Progenitor cell of endocrine pancreas (in vitro differentiated cells): ENCODE results near the gene ZNF740. TPM values are rescaled to one million over a fixed set of nuclear protein-coding genes. Genes with fewer than 3 reads are reported as not detected.
A peak's percentile ranks its signal among the peaks of the same experiment; 100 is the strongest.

Source experiments
- DNase-seq: peaks from one replicate; pipeline ENCODE4 v3.0.0; 2021; ENCODE audit warnings: low spot score; ENCODE audit not compliant: unreplicated experiment
- H3K27ac Mint-ChIP-seq: 2 replicates; pipeline ENCODE4 v1.8.0; 2021; ENCODE audit warnings: mild to moderate bottlenecking, moderate library complexity, mixed read lengths
- H3K27me3 Mint-ChIP-seq: 2 replicates; pipeline ENCODE4 v1.8.0; 2021; ENCODE audit warnings: mixed read lengths
- H3K36me3 Mint-ChIP-seq: 2 replicates; pipeline ENCODE4 v1.8.0; 2022; ENCODE audit warnings: mixed read lengths; ENCODE audit not compliant: insufficient read depth
- H3K4me1 Mint-ChIP-seq: 2 replicates; pipeline ENCODE4 v1.8.0; 2021; ENCODE audit warnings: low read depth, mixed read lengths
- H3K4me3 Mint-ChIP-seq: 2 replicates; pipeline ENCODE4 v1.8.0; 2021; ENCODE audit warnings: low read depth, mild to moderate bottlenecking, moderate library complexity, mixed read lengths
- H3K9me3 Mint-ChIP-seq: 2 replicates; pipeline ENCODE4 v1.8.0; 2021; ENCODE audit warnings: low read depth, mixed read lengths
- total RNA-seq: library from RNA; stranded (reverse); gene quantifications from 2 replicates; pipeline ENCODE4 v1.2.1, GENCODE V29; 2021
- TF ChIP-seq, protein P1 (sequence below): fragments of 200-600 bp; sonication (generic); IDR thresholded peaks from one replicate; pipeline ENCODE4 v1.5.0; 2021; ENCODE audit warnings: antibody characterized with exemption, mild to moderate bottlenecking; ENCODE audit not compliant: unreplicated experiment

ZNF740 gene
- total RNA-seq, 1 donor from 2014 or later: 75.7 TPM

DNA sequence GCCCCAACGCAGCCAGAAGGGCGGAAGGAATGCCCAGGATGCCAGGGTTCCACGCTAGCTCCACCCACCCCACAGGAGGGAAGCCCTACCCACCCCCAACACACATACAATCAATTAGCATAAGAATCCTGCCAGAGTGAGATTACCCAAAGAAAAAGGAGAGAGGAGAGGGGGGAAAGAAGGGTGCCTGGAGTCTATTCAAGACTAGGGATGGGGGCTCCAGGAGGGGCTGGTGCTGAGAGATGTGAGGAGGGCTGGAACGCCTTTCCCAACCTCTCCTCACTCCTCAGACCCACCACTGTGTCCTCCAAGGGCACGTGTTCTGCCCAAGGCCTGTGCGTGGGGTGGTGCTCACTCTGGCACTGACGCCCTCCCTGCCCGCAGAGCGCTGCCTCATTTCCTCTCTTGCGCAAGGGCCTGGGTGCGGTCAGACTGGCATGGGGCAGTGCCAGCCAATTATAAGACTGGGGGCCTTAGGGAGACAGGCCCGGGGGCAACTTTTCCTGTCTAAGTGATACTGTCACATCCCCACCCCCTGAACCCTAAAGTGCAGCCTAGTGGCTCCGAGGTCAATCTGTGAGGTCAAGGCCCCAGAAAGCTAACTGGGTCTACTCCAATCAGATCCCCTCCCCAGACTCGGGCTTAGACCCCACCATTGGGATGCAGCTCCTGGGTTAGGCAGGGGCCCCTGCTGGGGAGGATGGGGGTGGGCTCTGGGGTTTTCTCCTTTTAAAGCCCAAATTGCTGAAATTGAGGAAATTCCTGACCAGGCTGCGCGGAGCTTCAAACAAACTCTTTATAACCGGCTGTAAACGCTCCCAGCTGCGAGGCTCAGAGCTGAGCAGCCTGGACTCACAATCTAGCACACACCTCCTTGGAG is 36.8 kb downstream of the ZNF740 start:
- TF ChIP-seq, protein P1, sequence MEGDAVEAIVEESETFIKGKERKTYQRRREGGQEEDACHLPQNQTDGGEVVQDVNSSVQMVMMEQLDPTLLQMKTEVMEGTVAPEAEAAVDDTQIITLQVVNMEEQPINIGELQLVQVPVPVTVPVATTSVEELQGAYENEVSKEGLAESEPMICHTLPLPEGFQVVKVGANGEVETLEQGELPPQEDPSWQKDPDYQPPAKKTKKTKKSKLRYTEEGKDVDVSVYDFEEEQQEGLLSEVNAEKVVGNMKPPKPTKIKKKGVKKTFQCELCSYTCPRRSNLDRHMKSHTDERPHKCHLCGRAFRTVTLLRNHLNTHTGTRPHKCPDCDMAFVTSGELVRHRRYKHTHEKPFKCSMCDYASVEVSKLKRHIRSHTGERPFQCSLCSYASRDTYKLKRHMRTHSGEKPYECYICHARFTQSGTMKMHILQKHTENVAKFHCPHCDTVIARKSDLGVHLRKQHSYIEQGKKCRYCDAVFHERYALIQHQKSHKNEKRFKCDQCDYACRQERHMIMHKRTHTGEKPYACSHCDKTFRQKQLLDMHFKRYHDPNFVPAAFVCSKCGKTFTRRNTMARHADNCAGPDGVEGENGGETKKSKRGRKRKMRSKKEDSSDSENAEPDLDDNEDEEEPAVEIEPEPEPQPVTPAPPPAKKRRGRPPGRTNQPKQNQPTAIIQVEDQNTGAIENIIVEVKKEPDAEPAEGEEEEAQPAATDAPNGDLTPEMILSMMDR: no peak
- peaks cover 29% of the 10 kb centered on the region for H3K4me1 Mint-ChIP-seq
- DNase-seq: no peak
- H3K4me3 Mint-ChIP-seq: no peak overlapping the region
- H3K27ac Mint-ChIP-seq: no peak overlapping the region
- H3K27me3 Mint-ChIP-seq: peaks cover 33% of the 10 kb centered on the region
- no peaks in the 10 kb centered on the region for H3K36me3 Mint-ChIP-seq
- H3K9me3 Mint-ChIP-seq: no peaks in the 10 kb centered on the region

DNA sequence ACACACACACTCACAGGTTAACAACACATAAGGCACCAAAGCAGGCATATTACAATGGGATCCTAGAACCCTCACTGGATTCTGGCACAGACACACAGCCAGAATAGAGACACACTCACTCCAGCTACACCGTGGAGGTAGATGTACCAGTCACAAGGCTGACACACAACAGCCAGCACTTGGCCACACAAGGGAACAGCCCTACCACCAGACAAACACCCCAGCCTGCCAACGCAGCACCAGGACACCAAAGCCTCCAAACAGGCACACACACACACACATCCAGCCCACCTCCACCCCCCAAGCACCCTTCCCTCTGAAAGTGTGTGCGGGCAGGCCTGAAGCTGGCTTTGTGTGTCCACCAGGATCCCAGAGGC is 37.4 kb downstream of the ZNF740 start:
- Mint-ChIP-seq H3K4me3 (peak overlapping the region; percentile 23), H3K36me3 (no peaks in the 10 kb centered on the region), H3K27ac (no peak overlapping the region), H3K4me1 (peaks cover 32% of the 10 kb centered on the region), H3K27me3 (peaks cover 33% of the 10 kb centered on the region), H3K9me3 (no peaks in the 10 kb centered on the region)
- TF ChIP-seq, protein P1: no peak
- DNase-seq: no peak

DNA sequence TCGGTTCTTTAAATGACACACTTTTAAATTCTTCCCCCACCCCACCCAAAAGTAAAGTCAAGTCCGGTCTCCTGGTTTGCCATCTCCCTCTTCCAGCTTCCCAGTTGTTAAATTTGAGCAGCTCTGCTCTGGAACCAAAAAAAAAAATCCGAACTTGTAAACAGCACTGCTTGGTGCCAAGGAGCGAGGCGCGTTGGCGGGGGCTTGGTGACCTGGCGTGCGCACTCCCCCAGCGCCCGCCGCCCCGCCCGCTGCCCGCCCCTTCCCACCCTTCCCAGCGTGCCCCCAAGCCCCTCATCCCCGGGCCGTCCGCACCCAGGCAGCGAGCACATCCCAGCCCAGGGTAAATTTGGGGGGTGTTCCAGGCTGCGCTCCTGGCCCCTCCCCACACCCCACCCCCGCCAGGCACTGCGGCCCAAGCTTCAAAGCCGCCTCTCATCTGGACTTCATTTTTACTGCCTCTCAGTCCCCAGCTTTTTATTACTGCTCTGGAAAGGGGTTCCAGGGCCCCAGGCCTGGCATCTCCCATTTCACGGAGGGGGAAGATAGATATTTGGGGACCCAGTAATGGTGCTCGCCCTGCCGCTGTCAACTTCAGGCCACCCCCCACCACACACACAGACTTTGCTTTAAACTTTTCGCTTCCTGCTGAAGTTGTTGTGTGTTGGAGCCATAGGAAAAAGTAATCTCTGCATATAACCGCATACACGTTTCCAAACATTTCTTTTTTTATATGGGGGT is 38.2 kb downstream of the ZNF740 start:
- DNase-seq: no peak
- TF ChIP-seq, protein P1: no peak
- peaks cover 37% of the 10 kb centered on the region for H3K4me1 Mint-ChIP-seq
- peak overlapping the region; percentile 68 for H3K4me3 Mint-ChIP-seq
- no peaks in the 10 kb centered on the region for H3K9me3 Mint-ChIP-seq
- H3K36me3 Mint-ChIP-seq: no peaks in the 10 kb centered on the region
- H3K27me3 Mint-ChIP-seq: peaks cover 34% of the 10 kb centered on the region
- no peak overlapping the region for H3K27ac Mint-ChIP-seq

DNA sequence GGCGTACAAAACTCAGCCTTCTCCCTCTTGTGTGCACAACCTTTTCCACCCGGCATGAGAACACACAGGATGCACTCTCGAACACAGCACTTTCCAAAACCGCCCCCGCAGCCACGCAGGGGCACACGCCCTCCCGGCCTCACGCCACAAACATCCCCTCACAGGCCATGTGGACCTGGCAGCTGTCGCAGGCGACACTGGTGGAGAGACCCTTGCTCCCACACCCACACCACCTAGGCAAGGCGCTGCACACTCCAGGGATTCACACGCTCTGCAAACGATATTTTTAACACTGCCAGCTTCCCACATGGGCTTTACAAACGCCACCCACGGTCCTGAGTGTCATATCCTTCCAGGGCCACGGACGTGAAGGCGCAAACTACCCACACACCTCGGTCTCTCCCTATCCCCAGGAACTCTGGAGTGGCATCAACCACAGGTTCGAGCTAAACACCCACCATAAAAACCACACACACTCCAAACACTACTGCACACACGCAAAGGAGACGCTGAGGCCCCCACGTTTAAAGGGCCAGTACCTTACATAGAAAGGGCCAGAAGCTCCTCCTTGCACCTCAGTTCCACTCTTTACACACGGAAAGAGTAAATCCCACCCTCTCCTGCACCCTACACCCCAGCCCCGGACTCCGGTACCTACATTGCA is 38.9 kb downstream of the ZNF740 start:
- H3K4me1 Mint-ChIP-seq: peaks cover 44% of the 10 kb centered on the region
- DNase-seq: no peak
- H3K27me3 Mint-ChIP-seq: peaks cover 38% of the 10 kb centered on the region

More for the DNA sequence above, 38.9 kb downstream of the ZNF740 start:
- TF ChIP-seq, protein P1: no peak
- Mint-ChIP-seq H3K9me3 (no peaks in the 10 kb centered on the region), H3K4me3 (peak overlapping the region; percentile 68), H3K27ac (peak overlapping the region; percentile 50), H3K36me3 (no peaks in the 10 kb centered on the region)
